ENCODE results near the gene GLP2R.

DNA sequence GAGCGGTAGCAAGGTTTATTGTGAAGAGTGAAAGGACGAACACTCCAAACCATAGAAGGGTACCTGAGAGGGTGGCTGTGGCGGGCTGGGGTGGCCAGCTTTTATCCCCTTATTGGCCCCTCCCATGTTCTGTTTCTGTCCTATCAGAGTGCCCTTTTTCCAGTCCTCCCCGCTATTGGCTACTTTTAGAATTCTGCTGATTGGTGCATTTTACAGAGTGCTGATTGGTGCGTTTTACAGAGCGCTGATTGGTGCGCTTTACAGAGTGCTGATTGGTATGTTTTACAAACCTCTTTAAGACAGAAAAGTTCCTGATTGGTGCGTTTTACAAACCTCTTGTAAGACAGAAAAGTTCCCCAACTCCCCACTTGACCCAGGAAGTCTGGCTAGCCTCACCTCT is 16.3 kb upstream of the GLP2R start:
- TF ChIP-seq POLR2AphosphoS5 (IDR thresholded peaks at IDR 0.05; ENCODE audit: borderline replicate concordance, low read depth, low read length), result no peak
- TF ChIP-seq EZH2 (IDR thresholded peaks at IDR 0.05), result no peak

Measured in SK-N-MC (cell line).